ENCODE data around the gene DFFA.
"Not testable (repeated sequence)": the region's sequence is repeated elsewhere in the genome, so short reads cannot be mapped to it uniquely, and the experiment has no call there.

The DFFA gene

DNA sequence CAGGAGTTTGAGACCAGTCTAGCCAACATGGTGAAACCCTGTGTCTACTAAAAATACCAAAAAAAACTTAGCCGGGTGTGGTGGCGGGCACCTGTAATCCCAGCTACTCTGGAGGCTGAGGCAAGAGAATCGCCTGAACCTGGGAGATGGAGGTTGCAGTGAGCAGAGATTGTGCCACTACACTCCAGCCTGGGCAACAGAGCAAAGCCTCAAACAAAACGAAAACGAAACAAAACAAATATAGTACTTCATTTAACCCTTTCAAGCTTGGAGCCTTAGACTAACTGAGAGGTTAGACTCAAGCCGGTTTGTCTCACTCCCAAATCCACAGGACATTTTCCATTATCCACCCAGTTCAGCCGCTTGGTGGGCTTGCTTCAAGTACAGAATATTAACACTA lies 14.9 kb downstream of the DFFA start:
- not testable (repeated sequence) for DNase-seq

DNA sequence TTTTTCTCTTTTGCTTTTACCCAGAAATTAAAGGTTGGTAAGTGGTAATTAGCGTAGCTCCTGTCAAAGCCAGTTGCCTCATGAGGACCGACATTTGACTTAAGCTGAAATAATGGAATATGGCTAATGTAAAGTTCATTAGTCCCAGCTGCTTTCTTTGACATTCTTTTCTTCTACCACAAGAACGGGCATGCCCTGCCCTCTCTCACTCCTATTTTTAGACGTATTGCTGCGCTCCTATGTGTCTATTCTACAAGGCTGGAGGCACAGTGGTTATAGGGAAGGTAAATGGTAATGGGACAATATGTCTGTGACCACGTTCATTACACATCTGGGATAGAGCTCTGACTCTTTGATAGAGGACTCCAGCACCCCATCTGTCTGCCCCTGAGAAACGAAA lies 15.7 kb downstream of the DFFA start:
- no peak for DNase-seq

DNA sequence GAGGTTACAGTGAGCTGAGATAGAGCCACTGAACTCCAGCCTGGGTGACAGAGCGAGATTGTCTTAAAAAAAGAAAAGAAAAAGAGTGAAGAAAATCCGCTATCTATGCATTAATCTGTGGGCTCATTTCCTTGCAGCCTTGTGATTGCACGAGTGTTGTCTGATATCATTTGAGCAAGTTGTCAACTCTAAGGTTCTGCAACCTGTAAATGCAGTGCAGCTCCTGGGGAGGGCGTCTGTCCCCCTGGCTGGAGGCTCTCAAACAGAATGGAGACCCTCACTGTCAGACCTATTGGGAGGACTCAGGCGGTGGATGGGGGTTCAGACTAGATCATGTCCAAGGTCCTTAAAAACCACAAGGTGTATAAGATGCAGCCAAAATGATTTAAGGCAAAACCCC lies 16.3 kb downstream of the DFFA start:
- DNase-seq: no peak

DNA sequence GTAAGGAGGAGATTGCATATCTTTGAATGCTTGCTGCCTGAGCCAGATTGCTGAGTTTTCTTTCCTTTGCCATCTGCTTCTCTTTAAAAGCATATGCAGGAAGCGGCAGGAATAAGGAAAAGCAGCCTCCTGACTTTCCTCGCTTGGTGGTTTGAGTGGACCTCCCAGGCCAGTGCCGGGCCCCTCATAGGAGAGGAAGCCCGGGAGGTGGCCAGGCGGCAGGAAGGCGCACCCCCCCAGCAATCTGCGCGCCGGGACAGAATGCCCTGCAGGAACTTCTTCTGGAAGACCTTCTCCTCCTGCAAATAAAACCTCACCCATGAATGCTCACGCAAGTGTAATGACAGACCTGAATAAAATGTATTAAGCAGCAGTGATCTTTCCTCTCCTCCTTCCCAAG lies 21.0 kb downstream of the DFFA start:
- DNase-seq: no peak

DNA sequence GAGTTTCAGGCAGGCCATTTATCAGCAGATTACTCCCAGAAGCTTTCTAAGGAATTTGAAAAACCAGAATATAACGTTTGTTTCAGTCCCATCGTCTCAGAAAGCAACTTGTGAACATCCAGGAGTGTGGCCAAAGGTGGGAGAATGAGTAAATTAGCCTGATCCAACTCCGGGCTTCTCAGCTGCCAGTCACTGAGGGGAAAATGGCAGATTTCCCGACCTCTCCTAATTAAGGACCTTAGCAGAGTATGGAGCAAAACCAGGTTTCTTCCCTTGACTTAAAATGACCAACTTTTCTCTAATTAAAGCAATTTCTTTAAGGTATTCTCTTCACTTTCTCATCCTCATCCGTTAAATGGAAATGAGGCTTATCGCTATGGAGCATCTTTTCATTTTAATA lies 21.5 kb downstream of the DFFA start:
- DNase-seq: no peak

DNA sequence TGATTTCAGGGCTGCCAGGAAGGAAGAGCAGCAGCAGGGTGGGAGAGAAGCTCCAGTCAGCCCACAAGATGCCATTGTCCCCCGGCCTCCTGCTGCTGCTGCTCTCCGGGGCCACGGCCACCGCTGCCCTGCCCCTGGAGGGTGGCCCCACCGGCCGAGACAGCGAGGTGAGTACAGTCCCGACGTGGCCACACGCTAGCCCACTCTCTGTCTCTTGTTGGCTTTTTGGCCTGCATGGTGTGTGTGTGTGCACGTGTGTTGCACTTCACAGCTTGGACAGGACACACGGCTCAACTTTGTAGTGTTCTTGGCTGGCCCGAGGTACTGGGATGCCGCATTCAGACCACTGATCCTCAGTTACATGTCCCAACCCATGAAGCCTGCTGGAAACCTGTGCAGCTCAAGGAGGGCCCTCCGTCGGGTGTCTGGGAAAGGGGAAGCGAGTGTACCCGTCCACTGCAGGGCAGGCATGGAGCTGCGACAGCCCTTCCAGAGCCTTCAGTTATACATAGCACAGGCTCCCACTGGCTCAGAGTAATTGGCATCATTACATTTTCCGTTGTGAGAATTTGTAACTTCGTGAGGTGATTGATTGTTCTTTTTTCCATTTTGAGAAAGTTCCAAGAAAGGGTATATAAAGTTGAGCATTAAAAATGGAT lies 22.0 kb downstream of the DFFA start:
- DNase-seq: no peak

DNA sequence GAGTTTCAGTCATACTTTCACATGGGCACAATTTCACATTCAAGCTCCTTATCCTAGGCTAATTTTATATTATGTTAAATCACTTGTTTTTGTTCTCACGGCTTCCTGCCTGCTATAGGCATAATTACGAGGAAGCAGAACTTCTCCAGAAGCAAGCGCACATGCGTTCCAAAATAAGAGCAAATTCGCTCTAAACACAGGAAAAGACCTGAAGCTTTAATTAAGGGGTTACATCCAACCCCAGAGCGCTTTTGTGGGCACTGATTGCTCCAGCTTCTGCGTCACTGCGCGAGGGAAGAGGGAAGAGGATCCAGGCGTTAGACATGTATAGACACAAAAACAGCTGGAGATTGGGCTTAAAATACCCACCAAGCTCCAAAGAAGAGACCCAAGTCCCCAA lies 22.6 kb downstream of the DFFA start, which contains the start of gene CORT:
TSS of gene CORT (plus strand) at position 281 of the 400 bp plus-strand sequence. CDS start 193 bp downstream, outside the sequence.
- DNase-seq: no peak

DNA sequence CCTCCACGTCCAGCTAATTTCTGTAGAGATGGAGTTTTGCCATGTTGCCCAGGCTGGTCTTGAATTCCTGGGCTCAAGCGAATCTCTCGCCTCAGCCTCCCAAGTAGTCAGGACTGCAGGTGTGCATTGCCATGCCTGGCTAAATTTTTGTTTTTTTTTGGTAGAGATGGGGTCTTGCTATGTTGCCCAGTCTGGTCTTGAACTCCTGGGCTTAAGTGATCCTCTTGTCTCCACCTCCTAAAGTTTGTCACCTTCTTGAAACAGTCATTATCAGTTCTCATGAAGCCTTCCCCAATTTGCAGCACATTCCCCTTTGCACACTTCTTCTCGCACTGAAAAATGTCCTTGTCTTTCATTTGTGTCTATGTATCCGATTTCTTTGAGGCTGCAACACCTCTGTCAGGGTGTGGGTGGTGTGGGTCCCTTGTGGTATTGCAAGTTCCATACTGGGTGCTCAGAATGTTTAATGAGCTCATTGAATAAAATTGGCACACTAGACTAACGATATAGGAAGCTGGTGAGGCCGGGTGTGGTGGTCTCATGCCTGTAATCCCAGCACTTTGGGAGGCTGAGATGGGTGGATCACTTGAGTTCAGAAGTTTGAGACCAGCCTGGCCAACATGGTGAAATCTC lies 25.4 kb downstream of the DFFA start:
- no peak for DNase-seq

DNA sequence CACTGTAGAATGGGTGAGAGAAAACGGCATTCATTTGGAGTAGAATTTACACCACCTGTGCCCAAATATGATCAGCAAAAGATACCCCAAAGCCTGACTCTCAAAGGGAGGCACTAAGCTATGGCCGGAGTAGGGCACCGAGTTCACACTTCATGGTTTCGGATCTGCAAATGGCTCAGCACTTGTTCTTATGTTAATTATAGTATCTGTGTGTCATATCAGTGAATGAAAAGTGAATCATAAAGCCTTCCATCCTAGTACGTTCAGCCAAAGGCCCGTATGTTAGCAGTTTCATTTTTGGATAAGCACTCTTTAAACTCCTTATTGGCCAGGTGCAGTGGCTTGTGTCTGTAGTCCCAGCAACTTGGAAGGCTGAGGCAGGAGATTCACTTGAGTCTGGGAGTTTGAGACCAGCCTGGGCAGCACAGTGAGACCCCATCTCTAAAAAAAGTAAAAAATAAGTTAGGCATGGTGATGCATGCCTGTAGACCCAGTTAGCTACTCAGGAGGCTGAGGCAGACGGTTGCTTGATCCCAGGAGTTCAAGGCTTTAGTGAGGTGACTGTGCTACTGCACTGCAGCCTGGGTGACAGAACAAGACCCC lies 27.4 kb downstream of the DFFA start:
- DNase-seq: no peak

DNA sequence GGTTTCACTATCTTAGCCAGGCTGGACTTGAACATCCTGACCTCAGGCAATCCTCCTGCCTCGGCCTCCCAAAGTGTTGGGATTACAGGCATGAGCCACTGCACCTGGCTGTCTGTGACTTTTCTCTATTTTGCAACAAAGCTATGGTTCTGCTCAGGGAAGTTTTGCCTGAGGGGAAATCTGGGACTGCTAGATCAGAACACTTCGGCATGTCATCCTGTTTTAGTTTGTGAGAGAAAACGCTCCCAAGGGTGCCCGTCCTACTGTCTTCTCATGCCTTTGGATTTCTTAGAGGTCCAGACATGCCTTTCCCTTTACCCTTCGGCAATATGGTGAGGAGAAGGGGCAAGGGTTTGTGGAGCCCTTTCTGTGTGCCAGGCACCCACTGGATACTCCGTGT lies 28.1 kb downstream of the DFFA start:
- DNase-seq: no peak

DNA sequence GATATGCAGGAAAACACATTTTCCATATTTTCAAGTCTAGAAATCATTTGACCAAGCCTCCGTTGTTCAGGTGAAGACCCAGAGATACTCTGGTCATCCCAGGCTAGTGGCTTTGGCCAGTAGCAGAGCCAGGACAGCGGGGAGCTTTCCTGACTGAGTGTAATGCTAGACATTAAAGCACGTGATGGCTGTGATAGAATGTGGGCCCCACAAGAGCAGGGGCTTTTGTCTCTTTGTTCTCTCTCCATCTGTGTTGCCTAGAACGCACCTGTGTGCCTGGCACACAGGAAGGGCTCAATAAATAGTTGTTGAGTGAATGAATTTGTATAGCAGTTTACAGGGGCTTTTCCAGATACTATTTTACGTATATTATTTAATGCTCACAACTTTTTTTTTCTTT lies 31.5 kb downstream of the DFFA start:
- no peak for DNase-seq

DNA sequence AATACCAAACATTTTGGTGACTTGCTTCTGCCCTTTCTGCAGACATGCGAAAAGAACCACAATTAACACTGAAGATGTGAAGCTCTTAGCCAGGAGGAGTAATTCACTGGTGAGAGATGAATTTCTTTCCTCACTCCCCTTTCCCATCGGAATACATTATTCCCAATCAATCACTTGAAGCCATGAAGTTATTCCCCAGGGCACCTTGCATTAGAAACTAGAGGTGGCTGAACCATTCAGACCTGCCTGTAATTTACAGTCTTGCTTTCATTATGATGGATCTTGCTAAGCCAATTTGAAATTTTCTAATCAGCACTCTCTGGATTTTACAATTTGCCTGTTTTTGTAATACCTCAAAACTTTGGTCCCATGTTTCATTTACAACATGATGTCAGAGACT lies 32.0 kb downstream of the DFFA start:
- DNase-seq: no peak

DNA sequence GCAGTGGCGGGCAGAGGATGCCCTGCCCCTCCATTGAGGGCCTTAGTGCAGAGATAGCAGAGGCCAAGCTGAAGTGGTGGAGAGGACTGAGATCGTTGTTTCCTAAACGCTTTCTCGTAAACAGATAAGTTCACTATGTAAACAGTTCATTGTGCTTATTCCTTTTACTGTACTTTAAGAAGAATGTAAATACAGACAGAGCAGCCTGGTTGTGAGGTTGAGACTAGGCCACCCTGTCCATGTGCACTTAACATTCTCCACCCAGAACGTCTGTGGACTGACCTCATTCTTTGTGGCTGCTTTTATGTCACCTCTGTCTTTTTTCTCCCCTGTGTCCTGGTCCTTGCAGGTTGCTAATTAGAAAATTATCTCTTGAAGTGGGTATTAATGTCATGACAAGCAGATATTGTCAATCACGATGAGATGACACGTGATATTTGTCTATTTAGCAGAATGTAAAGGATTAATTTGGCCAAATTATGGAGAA lies 33.6 kb downstream of the DFFA start:
- DNase-seq: no peak

DNA sequence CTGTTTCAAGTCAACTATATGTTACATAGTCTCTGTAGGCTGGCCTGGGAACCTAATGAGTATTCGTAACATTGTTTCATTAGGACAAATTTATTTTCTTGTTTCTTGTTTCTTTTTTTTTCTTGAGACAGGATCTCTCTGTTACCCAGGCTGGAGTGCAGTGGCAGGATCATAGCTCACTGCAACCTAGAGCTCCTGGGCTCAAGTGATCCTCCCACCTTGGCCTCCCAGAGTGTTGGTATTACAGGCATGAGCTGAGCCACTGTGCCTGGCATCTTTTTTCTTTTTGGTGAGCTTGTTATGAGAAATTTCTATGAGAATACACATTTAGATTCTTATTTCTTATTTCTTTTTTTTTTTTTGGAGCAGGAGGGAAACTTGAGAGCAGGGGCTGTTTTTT lies 35.3 kb downstream of the DFFA start:
- no peak for DNase-seq

DNA sequence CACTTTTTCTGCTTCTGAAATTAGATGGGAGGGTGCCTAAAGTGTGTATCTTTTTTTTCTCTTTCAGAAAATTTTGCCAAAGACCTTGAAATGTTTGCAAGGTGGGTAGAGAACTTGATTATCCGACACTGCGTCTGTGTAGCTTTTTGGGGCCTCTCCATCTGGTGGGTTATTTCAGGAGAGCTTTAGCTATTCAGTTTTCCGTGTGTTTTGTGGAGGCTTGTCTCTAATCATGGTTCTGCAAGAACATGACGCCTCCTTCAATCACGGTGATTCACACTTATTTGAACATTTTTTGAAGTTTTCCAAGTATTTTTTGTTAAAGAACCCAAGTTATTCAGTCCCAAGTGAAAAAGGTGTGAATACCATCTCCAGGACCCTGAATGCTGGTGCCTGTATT lies 37.7 kb downstream of the DFFA start:
- DNase-seq: no peak

DNA sequence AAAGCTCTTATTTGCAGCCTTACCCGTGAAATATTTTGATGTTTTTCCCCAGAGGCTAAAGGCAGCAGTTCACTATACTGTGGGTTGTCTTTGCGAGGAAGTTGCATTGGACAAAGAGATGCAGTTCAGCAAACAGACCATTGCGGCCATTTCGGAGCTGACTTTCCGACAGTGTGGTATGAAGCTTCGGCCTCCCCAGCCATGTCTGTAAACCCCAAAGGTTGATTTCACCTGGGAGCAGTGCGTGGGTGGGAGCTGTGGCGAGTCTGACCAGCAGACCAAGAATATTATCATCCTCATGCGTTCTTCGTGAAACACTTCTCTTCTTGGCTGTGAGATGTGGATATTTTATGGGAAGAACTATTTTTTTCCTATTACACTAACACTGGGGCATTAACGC lies 38.5 kb downstream of the DFFA start:
- DNase-seq: no peak

DNA sequence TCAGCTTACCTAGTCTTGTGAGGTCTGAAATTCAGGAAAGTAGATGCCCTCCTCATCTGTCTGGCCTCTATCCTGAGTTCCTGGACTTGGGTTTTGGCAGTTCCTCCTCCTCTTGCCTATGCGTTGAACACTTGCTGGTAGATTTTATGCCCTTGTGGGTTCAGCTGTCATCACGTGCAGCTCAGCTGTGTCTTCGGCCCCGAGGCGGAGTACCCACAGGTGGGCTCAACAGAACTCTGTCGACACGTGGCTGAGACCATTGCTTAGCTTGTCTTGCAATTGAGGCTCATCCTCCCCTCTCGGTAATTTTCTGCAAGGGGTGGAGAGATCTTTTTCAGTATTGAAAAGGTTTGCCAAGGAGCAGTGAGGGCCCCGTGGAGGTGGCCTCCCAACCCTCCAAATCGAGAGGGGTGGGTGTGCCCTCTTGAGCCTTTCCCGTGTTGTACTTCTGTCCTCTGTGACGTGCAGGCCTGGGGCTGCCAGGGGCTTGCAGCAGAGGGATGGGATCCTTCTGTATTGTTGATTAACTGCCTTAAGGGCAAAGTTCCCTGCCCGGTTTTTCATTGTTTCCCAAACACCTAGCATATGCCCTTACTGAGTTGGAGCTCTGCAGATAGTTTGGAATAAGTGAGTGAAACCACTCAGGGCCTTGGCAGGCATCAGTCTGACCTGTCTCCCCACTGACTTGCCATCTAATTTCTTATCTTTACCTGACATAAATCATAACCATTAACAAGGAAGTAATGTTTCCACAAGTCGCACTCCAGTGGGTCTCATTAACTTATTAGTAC lies 39.2 kb downstream of the DFFA start:
- DNase-seq: no peak

DNA sequence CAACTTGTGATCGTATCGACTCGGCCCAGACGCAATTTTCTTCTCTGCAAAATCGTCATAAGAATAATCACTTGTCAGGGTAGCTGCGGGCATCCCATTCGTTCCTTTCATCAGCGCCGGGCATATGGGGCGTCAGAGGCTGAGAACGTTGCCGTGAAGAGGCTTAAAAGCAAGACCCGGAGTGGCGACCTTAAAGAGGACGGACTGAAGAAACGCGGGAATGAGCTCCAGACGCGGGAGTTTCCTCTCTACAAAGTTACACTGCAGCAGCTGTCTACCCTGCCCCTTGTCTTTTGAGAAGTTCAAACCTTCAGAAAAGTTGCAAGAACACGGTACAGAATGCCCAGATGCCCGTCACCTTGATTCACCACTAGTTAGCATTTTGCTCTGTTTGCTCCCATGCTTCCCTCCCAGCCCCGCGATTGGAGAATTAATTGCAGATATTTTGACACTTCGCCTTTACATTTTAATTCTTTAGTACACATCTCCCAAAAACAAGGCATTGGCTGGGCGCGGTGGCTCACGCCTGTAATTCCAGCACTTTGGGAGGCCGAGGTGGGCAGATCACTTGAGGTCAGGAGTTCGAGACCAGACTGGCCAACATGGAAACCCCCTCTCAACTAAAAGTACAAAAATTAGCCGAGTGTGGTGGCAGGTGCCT lies 41.1 kb downstream of the DFFA start:
- DNase-seq: peak; percentile 49

DNA sequence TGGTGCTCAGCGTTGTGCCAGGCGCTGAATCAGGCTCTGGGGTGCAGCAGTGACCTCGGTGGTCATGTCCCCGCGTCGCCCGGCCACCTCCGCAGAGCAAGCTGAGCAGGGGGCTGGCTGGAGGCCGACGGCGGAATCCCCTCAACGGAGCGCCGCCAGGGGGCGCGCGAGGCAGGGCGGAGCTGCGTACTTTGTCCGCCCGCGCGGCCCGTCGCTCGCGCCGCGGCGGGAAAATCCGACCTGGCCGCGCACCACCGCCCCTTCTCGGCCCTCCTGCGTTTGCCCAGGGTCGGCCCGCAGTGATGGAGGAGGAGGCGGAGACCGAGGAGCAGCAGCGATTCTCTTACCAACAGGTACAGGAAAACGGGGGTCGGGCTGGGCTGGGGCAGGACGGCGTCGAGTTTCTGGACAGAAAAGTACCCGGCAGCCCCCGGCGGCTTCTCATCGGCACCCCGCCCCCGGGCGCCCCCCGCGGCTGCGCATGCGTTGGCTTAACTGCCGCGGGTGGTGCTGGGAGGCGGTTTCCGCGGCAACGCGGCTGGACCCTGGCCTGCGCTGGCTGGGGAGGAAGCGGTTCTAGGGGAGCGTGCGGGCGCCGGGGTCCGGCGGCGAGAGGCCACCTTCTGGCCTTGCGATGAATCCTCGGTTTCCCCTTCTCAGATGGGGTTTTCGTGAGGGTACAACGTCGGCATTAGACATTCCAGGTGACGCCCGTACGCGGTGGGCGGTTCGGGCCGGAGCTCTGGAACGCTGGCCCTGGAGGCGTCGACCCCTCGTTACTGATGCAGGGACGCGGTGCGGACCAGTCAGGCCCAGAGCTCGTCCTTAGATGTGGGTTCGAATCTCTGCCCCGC lies 41.9 kb downstream of the DFFA start, which contains the start of gene CENPS:
TSS of gene CENPS (plus strand) at position 218 of the 854 bp plus-strand sequence. CDS start at position 303, 85 bp downstream.
- DNase-seq: peak; percentile 97

DNA sequence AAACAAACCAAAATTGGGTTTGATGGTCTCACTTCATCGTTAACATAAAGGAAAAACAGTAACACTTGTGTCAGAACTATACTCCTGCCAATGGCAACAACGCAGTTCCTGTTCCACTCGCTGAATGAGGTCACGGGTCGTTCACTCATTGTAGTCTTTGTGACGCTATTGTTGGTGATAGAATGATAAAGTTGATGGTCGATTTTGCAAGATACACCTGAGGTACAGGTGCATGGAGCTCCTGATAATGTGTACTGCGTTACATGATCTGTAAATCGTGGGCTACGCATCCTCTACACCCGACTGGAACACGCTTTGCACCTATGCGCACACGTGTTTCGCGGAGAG lies 42.5 kb downstream of the DFFA start:
- DNase-seq: peak; percentile 34

DNA sequence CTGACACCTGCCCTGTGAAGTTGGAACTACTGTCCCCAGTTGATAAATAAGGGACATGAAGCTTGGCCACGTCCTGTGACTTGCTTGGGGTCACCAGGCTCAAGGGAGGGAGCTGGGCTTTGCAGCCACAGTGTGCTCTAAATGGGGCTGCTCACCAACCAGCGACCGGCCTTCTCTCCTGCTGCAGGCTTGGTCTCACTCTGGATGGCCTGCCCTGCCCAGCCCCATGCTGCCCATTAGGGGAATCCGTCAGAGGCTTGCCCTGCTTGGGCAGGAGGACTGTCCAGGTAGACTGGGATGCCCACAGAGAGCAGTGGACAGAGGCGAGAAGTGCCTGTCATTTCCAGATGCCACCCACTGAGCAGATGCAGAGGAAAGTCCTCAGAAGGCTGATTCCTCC lies 43.3 kb downstream of the DFFA start:
- no peak for DNase-seq

DNA sequence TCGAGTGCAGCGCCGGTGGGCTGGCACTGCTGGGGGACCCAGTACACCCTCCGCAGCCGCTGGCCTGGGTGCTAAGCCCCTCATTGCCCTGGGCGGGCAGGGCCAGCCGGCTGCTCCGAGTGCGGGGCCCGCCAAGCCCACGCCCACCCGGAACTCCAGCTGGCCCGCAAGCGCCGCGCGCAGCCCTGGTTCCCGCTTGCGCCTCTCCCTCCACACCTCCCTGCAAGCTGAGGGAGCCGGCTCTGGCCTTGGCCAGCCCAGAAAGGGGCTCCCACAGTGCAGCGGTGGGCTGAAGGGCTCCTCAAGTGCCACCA lies 45.8 kb downstream of the DFFA start:
- DNase-seq: not testable (repeated sequence)

Measured in stimulated activated CD8-positive, alpha-beta memory T cell treated with anti-CD3 and anti-CD28 coated beads, Interleukin-4, amount 100 ng/mL, for 48 hours (primary cell).